Epithelial cell of esophagus (primary cell): ENCODE data around the gene CYP2C8.
A peak's percentile ranks its signal among the peaks of the same experiment; 100 is the strongest.
"Not testable (repeated sequence)": the region's sequence is repeated elsewhere in the genome, so short reads cannot be mapped to it uniquely, and the experiment has no call there.

ENCODE experiments used
- DNase-seq: peaks from one replicate; pipeline ENCODE4 v3.0.0; 2010; ENCODE audit warnings: low read depth
- H3K4me3 ChIP-seq: 2 replicates; pipeline ENCODE4 v1.5.1; 2011; ENCODE audit warnings: mild to moderate bottlenecking, low read length, control low read depth
- TF ChIP-seq, protein P1 (sequence below): IDR thresholded peaks from 2 replicates; pipeline ENCODE4 v1.5.1; 2011; ENCODE audit warnings: low read depth, mild to moderate bottlenecking, low read length, control low read depth, inconsistent platforms; ENCODE audit not compliant: insufficient read depth; ENCODE audit errors: missing control alignments

Gene CYP2C8

DNA sequence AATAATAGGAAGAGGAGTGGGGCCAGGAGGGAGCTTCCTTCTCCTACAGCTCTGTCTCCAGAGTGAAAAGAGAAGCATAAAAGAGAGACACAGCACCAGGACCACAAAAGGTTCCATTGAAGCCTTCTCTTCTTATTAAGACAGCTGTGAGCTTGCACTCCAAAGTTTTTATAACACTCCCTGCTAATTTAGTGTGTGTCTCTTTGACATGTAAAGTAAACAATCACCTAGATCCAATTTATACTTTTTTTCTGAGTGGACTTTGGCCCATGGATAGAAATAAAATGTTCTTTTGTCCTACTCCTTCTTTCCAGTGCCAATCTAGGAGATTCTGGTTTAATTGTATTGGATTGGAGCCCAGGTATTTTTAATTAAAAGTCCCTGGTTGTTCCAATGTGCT lies at the start of gene CYP2C8:
CYP2C8 (minus strand) TSS at position 212 of the 400 bp plus-strand sequence; CDS start at position 117, 95 bp downstream.
- TF ChIP-seq, protein P1, sequence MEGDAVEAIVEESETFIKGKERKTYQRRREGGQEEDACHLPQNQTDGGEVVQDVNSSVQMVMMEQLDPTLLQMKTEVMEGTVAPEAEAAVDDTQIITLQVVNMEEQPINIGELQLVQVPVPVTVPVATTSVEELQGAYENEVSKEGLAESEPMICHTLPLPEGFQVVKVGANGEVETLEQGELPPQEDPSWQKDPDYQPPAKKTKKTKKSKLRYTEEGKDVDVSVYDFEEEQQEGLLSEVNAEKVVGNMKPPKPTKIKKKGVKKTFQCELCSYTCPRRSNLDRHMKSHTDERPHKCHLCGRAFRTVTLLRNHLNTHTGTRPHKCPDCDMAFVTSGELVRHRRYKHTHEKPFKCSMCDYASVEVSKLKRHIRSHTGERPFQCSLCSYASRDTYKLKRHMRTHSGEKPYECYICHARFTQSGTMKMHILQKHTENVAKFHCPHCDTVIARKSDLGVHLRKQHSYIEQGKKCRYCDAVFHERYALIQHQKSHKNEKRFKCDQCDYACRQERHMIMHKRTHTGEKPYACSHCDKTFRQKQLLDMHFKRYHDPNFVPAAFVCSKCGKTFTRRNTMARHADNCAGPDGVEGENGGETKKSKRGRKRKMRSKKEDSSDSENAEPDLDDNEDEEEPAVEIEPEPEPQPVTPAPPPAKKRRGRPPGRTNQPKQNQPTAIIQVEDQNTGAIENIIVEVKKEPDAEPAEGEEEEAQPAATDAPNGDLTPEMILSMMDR: no peak
- no peak for DNase-seq
- H3K4me3 ChIP-seq: no peak within 1 kb of the TSS

DNA sequence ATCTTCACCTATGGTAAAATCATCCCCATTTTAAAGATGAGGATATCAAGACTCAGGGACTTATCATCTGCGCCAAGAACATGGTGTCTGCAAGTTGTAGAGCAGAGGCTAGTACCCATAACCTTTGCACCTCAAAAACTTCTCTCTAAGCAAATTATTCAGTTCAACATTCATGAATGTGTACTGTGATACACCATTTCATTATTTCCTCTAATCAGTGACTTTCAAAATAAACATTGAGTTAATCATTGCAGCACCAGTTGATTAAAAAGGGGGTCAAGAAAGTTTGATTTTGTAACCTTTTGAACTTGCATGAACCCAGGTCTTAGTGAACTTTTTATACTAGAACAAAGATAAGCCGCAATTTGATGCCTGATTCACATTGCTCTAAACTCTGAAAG lies 47.6 kb upstream of the CYP2C8 start:
- no peak for DNase-seq
- no peak overlapping the region for H3K4me3 ChIP-seq
- TF ChIP-seq, protein P1: no peak

DNA sequence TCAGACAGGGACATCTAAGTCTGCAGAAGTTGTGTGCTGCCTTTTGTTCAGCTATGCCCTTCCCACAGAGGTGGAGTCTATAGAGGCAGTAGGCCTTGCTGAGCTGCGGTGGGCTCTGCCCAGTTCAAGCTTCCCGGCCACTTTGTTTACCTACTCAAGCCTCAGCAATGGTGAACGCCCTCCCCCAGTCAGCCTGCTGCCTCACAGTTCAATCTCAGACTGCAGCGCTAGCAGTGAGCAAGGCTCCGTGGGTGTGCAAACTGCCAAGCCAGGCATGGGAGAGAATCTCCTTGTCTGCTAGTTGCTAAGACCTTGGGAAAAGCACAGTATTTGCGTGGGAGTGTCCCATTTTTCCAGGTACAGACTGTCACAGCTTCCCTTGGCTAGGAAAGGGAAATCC lies 41.5 kb upstream of the CYP2C8 start:
- H3K4me3 ChIP-seq, DNase-seq: not testable (repeated sequence)

DNA sequence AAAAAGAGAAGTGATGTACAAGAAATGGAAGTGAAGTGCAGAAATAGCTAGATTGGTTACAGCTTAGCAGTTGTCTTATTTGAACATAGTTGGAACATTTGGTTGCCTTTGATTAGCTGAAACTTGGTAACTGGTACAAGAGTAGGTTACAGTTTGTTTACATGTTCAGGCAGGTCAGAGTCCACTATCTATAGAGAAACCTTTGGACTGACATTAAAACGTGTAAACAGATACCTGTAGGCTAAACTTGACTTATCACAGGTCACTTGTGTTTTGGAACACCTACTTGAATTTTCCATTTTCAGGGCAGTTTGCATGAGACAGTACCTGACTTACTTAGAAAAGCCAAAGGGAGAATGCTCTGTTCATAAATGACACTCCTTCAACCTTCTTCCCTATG lies 28.5 kb upstream of the CYP2C8 start:
- DNase-seq: no peak
- TF ChIP-seq, protein P1: no peak
- H3K4me3 ChIP-seq: no peak overlapping the region

DNA sequence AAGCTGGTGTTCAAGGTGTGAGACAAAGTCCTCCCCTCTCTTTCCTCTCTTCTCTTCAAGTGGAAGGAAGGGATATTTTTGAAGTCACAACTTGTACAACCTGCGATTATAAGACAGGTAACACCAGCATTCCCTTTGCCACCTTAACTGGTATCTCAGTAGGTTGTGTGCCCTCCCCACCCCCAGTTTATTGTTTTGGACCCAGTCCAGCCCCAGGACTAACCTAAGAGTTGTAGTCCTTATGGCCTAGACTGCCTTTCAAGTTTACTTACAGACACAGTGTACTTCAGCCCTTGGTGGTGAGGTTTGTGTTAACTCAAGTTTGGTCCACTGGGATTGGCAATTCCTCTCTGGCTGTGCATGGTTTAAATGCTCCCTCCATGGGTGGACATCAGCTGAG lies 26.8 kb upstream of the CYP2C8 start:
- H3K4me3 ChIP-seq: no peak overlapping the region
- DNase-seq: no peak
- TF ChIP-seq, protein P1: no peak

DNA sequence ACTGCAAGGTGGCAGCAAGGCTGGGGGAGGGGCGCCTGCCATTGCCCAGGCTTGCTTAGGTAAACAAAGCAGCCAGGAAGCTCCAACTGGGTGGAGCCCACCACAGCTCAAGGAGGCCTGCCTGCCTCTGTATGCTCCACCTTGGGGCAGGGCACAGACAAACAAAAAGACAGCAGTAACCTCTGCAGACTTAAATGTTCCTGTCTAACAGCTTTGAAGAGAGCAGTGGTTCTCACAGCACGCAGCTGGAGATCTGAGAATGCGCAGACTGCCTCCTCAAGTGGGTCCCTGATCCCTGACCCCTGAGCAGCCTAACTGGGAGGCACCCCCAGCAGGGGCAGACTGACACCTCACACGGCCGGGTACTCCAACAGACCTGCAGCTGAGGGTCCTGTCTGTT lies 10.3 kb upstream of the CYP2C8 start:
- H3K4me3 ChIP-seq: not testable (repeated sequence)
- peak; percentile 4 for DNase-seq

DNA sequence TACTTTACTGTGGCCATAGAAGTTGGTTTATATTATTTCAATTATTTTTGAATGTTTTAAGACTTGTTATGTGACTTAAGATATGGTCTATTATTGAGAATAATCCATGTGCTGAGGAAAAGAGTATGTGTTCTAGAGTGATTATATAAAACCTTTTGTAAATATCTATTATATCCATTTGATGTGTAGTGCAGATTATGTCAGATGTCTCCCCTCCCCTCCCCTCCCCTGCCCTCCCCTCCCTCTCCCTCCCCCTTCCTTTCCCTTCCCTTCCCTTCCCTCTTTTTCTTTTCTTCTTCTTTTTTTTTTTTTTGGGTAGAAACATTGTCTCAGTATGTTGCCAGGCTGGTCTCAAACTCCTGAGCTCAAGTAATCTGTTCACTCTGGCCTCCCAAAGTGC lies 8.3 kb upstream of the CYP2C8 start:
- no peak overlapping the region for H3K4me3 ChIP-seq
- DNase-seq: no peak
- TF ChIP-seq, protein P1: no peak

DNA sequence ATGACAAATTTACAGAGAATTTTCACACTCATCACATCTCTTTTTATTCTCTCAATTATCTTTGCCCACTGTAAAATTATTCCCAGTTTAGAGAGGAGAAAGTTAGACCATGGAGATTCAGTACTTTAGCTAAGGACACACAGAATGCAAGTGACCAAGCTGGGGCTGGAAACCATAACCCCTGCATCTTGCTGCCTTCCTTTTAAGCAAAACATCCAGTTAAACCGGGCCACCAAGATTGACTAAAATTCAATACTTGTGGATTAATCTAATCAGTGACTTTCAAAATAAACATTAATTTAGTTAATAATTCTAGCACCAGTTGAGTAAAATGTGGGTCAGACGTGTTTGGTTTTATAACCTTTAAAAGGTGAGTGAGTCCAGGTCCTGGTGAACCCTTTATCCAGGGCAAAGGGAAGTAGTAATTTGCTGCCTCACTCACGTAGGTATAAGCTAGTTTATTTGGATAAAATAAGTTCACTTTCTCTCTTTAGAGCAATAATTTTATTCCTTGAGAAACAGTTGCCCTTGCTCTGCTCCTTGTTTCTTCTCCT lies 1.9 kb upstream of the CYP2C8 start:
- TF ChIP-seq, protein P1: no peak
- no peak for DNase-seq

DNA sequence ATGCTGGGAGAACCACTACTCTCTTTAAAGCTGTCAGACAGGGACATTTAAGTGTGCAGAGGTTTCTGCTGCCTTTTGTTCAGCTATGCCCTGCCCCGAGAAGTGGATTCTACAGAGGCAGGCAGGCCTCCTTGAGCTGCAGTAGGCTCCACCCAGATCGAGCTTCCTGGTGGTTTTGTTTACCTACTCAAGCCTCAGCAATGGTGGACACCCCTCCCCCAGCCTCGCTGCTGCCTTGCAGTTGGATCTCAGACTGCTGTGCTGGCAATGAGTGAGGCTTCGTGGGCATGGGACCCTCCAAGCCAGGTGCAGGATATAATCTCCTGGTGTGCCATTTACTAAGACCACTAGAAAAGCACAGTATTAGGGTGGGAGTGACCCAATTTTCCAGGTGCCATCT lies 5.2 kb downstream of the CYP2C8 start:
- DNase-seq, H3K4me3 ChIP-seq: not testable (repeated sequence)

More for the DNA sequence above, 1.9 kb upstream of the CYP2C8 start:
- no peak overlapping the region for H3K4me3 ChIP-seq
